Right lobe of liver (tissue), 6 donors: Measurements from ENCODE around the gene ADCY3. TPM values are rescaled to one million over a fixed set of nuclear protein-coding genes. Genes with fewer than 3 reads are reported as not detected.

ENCODE experiments used
- ATAC-seq, 4 donors: fragments of 200-7000 bp; cut with Tn5 transposase; one replicate each; pipeline ENCODE4 v1.9.1; 2020; ENCODE audit warnings: mild to moderate bottlenecking in 4 of 4, moderate library complexity in 4 of 4
- DNase-seq, 3 donors: peaks; one replicate each; pipeline ENCODE4 v3.0.0-alpha.2; 2020
- H3K27ac ChIP-seq, 3 donors: fragments of 200-600 bp; one replicate each; pipeline ENCODE4 v1.8.0; 2022
- H3K27me3 ChIP-seq, 2 donors: fragments of 200-600 bp; one replicate each; pipeline ENCODE4 v1.8.0; 2022
- H3K36me3 ChIP-seq, 4 donors: fragments of 200-600 bp; sonication (generic) in 1 of 4; one replicate each; pipeline versions ENCODE4 v1.5.1 to v1.8.0; 2017 to 2022; ENCODE audit warnings: control low read depth in 1 of 4
- H3K4me1 ChIP-seq, 4 donors: fragments of 200-600 bp; sonication (generic) in 1 of 4; one replicate each; pipeline versions ENCODE4 v1.5.1 to v1.8.0; 2017 to 2022; ENCODE audit warnings: control low read depth in 1 of 4
- H3K4me3 ChIP-seq, 3 donors: fragments of 200-600 bp; one replicate each; pipeline ENCODE4 v1.8.0; 2022
- H3K9me3 ChIP-seq, 4 donors: fragments of 200-600 bp; sonication (generic) in 1 of 4; one replicate each; pipeline versions ENCODE4 v1.5.1 to v1.8.0; 2017 to 2022; ENCODE audit warnings: control low read depth in 1 of 4
- POLR2A ChIP-seq: fragments of 450-650 bp; IDR thresholded peaks from one replicate; pipeline ENCODE4 v1.6.1; 2017; ENCODE audit warnings: antibody characterized with exemption, mild to moderate bottlenecking
- WGBS: methylation state at CpG from one replicate; pipeline ENCODE4 v1.1.6; 2018; ENCODE audit warnings: low coverage, low lambda C conversion rate; ENCODE audit not compliant: insufficient coverage; ENCODE audit errors: missing lambda C conversion rate; 5-methylcytosine and 5-hydroxymethylcytosine counted together
- intact Hi-C, 2 donors: fragments of 100-400 bp; cut with DNase I; formaldehyde crosslinking; loops; one replicate each; pipeline versions ENCODE4 v1.11.2 to v1.14.1; 2022
- total RNA-seq, 6 experiments: library from RNA; depleted of rRNA in 2 of 6; stranded (reverse); fragments of >200 nt in 2 of 6; fragmentation: NEBNext Ultra II Directional in 3 of 6; extraction: Animal tissue kit (Norgen Biotek cat#: 25700) in 3 of 6; gene quantifications; one replicate each; pipeline versions ENCODE4 v1.1.0 to v1.2.4, GENCODE V29; 2016 to 2023
- TF ChIP-seq, protein P1 (sequence below), 4 donors: fragments of 200-600 bp in 3 of 4; fragments of 450-650 bp in 1 of 4; IDR thresholded peaks; one replicate each; pipeline versions ENCODE4 v1.5.1 to v1.8.0; 2016 to 2022; ENCODE audit warnings: antibody characterized with exemption in 4 of 4, mild to moderate bottlenecking in 2 of 4
- donor health status: DM: no; HTN: yes; CAD: no.
- donor health status: DM: no; HTN: no; CAD: no.
- donor health status: DM: no; HTN: no; CAD: no.
- donor health status: DM: no; HTN: yes; CAD: no.
- donor health status: DM: no; HTN: yes; CAD: no.

The ADCY3 gene
- total RNA-seq, 6 experiments from 2014 or later, result 2.2 to 7.0 (median 5.6) TPM

DNA sequence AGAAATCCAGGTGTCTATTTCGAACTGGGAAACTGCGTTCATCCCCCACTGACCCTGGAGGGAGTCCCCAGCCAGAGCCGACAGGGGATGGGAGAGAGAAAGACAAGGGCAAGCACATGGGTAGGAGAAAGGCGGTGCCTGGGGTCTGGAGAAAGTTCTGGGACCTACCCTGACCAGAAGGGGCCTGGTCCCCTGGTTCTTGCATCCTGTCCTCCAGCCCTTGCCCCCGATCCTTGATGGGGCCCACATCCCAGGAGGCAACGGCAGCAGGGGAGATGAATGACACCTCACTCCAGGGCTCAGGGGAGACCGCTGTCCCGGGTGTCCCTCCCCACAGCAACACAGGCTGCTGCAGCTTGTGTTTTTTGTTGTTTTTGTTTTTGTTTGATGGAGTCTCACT lies 4.9 kb downstream of the ADCY3 start:
- ATAC-seq, result no peak

DNA sequence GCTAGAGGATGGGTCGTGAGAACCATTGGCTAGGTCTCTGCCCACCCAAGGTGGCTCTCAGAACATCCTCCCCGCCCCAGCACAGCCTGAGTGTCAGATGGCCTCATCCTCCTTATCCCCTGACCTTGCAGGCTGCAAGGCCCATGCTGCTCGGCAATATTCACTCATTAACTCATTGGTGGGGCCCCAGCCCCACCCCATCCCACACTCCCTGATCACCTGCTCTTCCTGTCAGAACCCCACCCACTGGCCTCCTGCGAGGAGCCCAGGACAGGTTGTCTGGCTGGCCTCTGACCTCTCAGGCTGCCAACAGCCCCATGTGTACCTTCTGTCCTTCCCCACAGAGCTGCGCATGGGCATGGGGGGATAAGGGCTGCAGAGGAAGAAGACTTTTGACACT lies 5.3 kb downstream of the ADCY3 start:
- no peak for TF ChIP-seq POLR2A
- TF ChIP-seq, protein P1, sequence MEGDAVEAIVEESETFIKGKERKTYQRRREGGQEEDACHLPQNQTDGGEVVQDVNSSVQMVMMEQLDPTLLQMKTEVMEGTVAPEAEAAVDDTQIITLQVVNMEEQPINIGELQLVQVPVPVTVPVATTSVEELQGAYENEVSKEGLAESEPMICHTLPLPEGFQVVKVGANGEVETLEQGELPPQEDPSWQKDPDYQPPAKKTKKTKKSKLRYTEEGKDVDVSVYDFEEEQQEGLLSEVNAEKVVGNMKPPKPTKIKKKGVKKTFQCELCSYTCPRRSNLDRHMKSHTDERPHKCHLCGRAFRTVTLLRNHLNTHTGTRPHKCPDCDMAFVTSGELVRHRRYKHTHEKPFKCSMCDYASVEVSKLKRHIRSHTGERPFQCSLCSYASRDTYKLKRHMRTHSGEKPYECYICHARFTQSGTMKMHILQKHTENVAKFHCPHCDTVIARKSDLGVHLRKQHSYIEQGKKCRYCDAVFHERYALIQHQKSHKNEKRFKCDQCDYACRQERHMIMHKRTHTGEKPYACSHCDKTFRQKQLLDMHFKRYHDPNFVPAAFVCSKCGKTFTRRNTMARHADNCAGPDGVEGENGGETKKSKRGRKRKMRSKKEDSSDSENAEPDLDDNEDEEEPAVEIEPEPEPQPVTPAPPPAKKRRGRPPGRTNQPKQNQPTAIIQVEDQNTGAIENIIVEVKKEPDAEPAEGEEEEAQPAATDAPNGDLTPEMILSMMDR (IDR thresholded peaks at IDR 0.05), result no peak
- no peaks in the 10 kb centered on the region for H3K27me3 ChIP-seq
- no peak overlapping the region for H3K4me3 ChIP-seq
- ATAC-seq (no peak), DNase-seq (no peak)
- no peaks in the 10 kb centered on the region for H3K9me3 ChIP-seq
- intact Hi-C loops, result no loop called here
- no peaks in the 10 kb centered on the region for H3K36me3 ChIP-seq
- no peak overlapping the region for H3K27ac ChIP-seq
- 20% methylated on average over 1 of the region's 5 CpGs for WGBS
- H3K4me1 ChIP-seq, result no peaks in the 10 kb centered on the region

More for the DNA sequence above, 4.9 kb downstream of the ADCY3 start:
- Histone ChIP-seq H3K27ac (no peak overlapping the region), H3K4me1 (no peaks in the 10 kb centered on the region), H3K9me3 (no peaks in the 10 kb centered on the region), H3K36me3 (no peaks in the 10 kb centered on the region), H3K4me3 (no peak overlapping the region), H3K27me3 (no peaks in the 10 kb centered on the region)
- intact Hi-C loops, result no loop called here
- TF ChIP-seq POLR2A, result no peak
- TF ChIP-seq, protein P1 (IDR thresholded peaks at IDR 0.05), result no peak
- DNase-seq, result no peak
- WGBS, result 20% methylated on average over 1 of the region's 8 CpGs

DNA sequence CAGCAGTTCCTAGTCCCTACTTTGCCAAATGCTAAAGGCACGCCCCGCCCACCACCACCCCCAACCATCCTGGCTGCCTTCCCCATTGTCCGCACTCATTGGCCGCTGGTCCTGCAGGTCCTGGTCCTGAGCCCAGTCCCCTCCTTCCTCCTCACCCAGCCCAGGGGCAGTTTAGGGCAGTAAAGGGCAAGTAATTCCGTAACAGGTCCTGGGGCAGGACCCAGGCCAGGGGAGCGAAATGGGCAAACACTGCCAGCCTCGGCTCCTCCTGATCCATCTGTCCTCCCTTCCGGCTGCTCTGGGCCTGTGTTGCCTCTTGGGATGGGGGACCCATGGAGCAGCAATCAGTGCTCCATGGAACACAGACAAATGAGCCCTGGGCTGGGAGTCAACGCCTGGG lies 6.1 kb downstream of the ADCY3 start:
- Histone ChIP-seq H3K36me3 (no peaks in the 10 kb centered on the region), H3K9me3 (no peaks in the 10 kb centered on the region), H3K4me1 (no peaks in the 10 kb centered on the region), H3K27ac (no peak overlapping the region), H3K27me3 (no peaks in the 10 kb centered on the region), H3K4me3 (no peak overlapping the region)
- no peak for DNase-seq
- WGBS, result 90% methylated on average over 5 of the region's 9 CpGs
- ATAC-seq, result no peak
- intact Hi-C loops, result no loop called here
- TF ChIP-seq, protein P1 (IDR thresholded peaks at IDR 0.05), result no peak
- TF ChIP-seq POLR2A, result no peak

DNA sequence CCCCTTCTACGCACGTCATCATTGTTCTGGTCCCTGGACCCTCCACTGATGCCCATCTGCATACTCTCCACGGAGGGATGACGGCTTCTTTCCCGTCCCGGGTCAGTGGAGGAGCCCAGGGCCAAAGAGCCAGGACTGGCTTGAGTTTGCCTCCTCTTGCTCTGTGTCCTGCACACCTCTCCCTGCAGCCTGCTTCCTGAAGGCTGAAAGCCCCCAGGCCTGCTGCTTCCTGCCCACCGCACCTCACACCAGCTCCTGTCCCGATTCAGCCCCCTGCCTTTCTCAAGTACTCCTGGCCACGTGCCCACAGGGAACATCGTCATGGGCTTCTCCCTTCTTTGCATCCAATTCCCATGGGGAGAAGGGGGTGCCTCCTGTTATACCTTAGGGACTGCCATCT lies 7.1 kb downstream of the ADCY3 start:
- intact Hi-C loops, result no loop called here
- Histone ChIP-seq H3K36me3 (no peaks in the 10 kb centered on the region), H3K9me3 (no peaks in the 10 kb centered on the region), H3K27ac (no peak overlapping the region), H3K27me3 (no peaks in the 10 kb centered on the region), H3K4me1 (no peaks in the 10 kb centered on the region), H3K4me3 (no peak overlapping the region)
- ATAC-seq (no peak), DNase-seq (no peak)
- WGBS, result 62% methylated on average over 3 of the region's 10 CpGs
- TF ChIP-seq POLR2A, result no peak
- TF ChIP-seq, protein P1 (IDR thresholded peaks at IDR 0.05), result no peak

DNA sequence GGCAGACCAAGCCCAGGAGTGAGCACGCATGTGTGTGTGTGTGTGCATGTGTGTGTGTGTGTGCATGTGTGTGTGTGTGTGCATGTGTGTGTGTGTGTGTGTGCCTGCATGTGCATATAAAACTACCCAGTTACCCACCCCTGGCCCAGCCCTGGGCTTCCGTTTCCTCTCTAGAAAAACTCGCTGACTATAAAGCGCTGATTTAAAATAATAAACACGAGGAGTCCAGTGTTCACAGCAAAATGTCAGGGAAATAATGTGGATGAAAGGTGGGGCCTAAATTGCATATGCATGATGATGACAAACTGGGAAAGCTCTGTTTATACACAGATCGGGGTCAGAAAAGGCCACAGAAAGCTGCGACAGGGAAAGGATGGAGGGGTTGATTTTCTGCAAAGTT lies 7.5 kb downstream of the ADCY3 start:
- no peak for DNase-seq
- Histone ChIP-seq H3K9me3 (no peaks in the 10 kb centered on the region), H3K36me3 (no peaks in the 10 kb centered on the region), H3K4me1 (no peaks in the 10 kb centered on the region), H3K4me3 (no peak overlapping the region), H3K27me3 (no peaks in the 10 kb centered on the region), H3K27ac (no peak overlapping the region)
- intact Hi-C loops, result no loop called here
- 75% methylated on average over 5 of the region's 7 CpGs for WGBS
- ATAC-seq, result no peak
- TF ChIP-seq POLR2A, result no peak
- TF ChIP-seq, protein P1 (IDR thresholded peaks at IDR 0.05), result no peak
